ENCODE data around the gene CBX7. TPM values are rescaled to one million over a fixed set of nuclear protein-coding genes. Genes with fewer than 3 reads are reported as not detected.

Gene CBX7
- total RNA-seq, 2 donors from 2014 or later, result 82.7 to 115 TPM

- intact Hi-C loops (cut with DNase I), result loop anchor here (5.0 kb wide), 1 partner anchor 164 kb away; the partner anchor contains the start of gene RPL3
- Histone ChIP-seq H3K27me3 (replicated peaks; ENCODE audit: insufficient read depth) (no peaks in the 10 kb centered on the region), H3K4me1 (replicated peaks) (peaks cover 8% of the 10 kb centered on the region), H3K36me3 (no peaks in the 10 kb centered on the region), H3K9me3 (no peaks in the 10 kb centered on the region), H3K27ac (peak overlapping the region; percentile 82 to 98), H3K4me3 (peak overlapping the region; percentile 70 to 83)
- DNase-seq (ENCODE audit: low spot score), result no peak
- TF ChIP-seq CTCF (IDR thresholded peaks at IDR 0.05), result no peak
- TF ChIP-seq POLR2AphosphoS5 (IDR thresholded peaks at IDR 0.05), result no peak
- TF ChIP-seq POLR2A (IDR thresholded peaks at IDR 0.05), result no peak
- 7% methylated on average over 29 of the region's 43 CpGs for WGBS
Measured at GRCh38 chr22:39153220-39153717, 789 bp upstream of the CBX7 start.

- H3K36me3 ChIP-seq, result no peaks in the 10 kb centered on the region
- WGBS, result 9% methylated on average over 27 of the region's 44 CpGs
- intact Hi-C loops (cut with DNase I), result loop anchor here (5.0 kb wide), 1 partner anchor 165 kb away; the partner anchor contains the start of gene RPL3
- H3K27me3 ChIP-seq (replicated peaks; ENCODE audit: insufficient read depth), result no peaks in the 10 kb centered on the region
- H3K27ac ChIP-seq, result peak overlapping the region; percentile 97 to 98
- H3K9me3 ChIP-seq, result no peaks in the 10 kb centered on the region
- H3K4me3 ChIP-seq, result peak overlapping the region; percentile 70 to 83
- H3K4me1 ChIP-seq (replicated peaks), result peaks cover 14% of the 10 kb centered on the region
- TF ChIP-seq POLR2AphosphoS5 (IDR thresholded peaks at IDR 0.05) (no peak), CTCF (IDR thresholded peaks at IDR 0.05) (no peak), POLR2A (IDR thresholded peaks at IDR 0.05) (no peak)
- no peak for DNase-seq (ENCODE audit: low spot score)
Measured at GRCh38 chr22:39152024-39152510, 413 bp downstream of the CBX7 start.

GRCh38 chr22:39151329-39151975 is 1.0 kb downstream of the CBX7 start:
- H3K4me1 ChIP-seq (replicated peaks), result peaks cover 17% of the 10 kb centered on the region

GRCh38 chr22:39150848-39151215 is 1.6 kb downstream of the CBX7 start:
- no peak for DNase-seq (ENCODE audit: low spot score)
- intact Hi-C loops (cut with DNase I), result loop anchor here (5.0 kb wide), 1 partner anchor 166 kb away; the partner anchor contains the start of gene RPL3
- Histone ChIP-seq H3K9me3 (no peaks in the 10 kb centered on the region), H3K27me3 (replicated peaks; ENCODE audit: insufficient read depth) (no peaks in the 10 kb centered on the region), H3K36me3 (no peaks in the 10 kb centered on the region), H3K4me3 (peak overlapping the region in 1 of 2 donors; percentile 83), H3K27ac (peak overlapping the region; percentile 97 to 98), H3K4me1 (replicated peaks) (peaks cover 23% of the 10 kb centered on the region)
- TF ChIP-seq POLR2A (IDR thresholded peaks at IDR 0.05), result no peak
- peak; percentile 12 for TF ChIP-seq POLR2AphosphoS5 (IDR thresholded peaks at IDR 0.05)
- TF ChIP-seq CTCF (IDR thresholded peaks at IDR 0.05), result no peak
- WGBS, result 37% methylated on average over 6 of the region's 6 CpGs

More at GRCh38 chr22:39151329-39151975, 1.0 kb downstream of the CBX7 start:
- DNase-seq (ENCODE audit: low spot score), result no peak
- H3K36me3 ChIP-seq, result no peaks in the 10 kb centered on the region
- WGBS, result 40% methylated on average over 15 of the region's 16 CpGs
- H3K9me3 ChIP-seq, result no peaks in the 10 kb centered on the region
- no peaks in the 10 kb centered on the region for H3K27me3 ChIP-seq (replicated peaks; ENCODE audit: insufficient read depth)
- H3K27ac ChIP-seq, result peak overlapping the region; percentile 97 to 98
- no peak for TF ChIP-seq POLR2AphosphoS5 (IDR thresholded peaks at IDR 0.05)
- no peak for TF ChIP-seq POLR2A (IDR thresholded peaks at IDR 0.05)
- TF ChIP-seq CTCF (IDR thresholded peaks at IDR 0.05), result no peak
- intact Hi-C loops (cut with DNase I), result loop anchor here (5.0 kb wide), 1 partner anchor 166 kb away; the partner anchor contains the start of gene RPL3
- H3K4me3 ChIP-seq, result peak overlapping the region; percentile 70 to 83
